GM23248 (cell line): ENCODE data around the gene ACSS1.

Source experiments
- EZH2 ChIP-seq: fragments of 200-600 bp; sonication (generic); IDR thresholded peaks from 2 replicates; pipeline ENCODE4 v1.6.1; 2018; ENCODE audit warnings: antibody characterized with exemption, mild to moderate bottlenecking; ENCODE audit not compliant: insufficient read depth, poor library complexity, severe bottlenecking
- EZH2phosphoT487 ChIP-seq: fragments of 200-600 bp; sonication (generic); IDR thresholded peaks from 2 replicates; pipeline ENCODE4 v1.6.1; 2018; ENCODE audit warnings: antibody characterized with exemption, moderate library complexity, mild to moderate bottlenecking, low read depth; ENCODE audit not compliant: insufficient read depth

DNA sequence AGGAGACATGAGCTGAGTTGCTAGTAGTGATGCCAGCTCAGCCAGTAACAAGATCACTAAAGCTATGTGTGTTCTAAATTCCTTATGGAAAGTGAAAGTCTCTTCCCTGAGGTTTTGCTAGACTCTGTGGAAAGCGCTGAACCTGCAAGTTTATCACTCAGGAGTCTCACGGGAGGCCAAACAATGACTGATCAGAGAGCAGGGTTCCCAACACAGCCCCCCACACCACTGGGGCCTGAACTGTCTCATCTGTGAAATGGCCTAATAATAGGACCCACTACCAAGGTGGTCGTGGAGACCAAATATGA is 19.9 kb downstream of the ACSS1 start:
- TF ChIP-seq EZH2 (no peak), EZH2phosphoT487 (no peak)
